ENCODE data around the gene GON7.

GON7 gene

DNA sequence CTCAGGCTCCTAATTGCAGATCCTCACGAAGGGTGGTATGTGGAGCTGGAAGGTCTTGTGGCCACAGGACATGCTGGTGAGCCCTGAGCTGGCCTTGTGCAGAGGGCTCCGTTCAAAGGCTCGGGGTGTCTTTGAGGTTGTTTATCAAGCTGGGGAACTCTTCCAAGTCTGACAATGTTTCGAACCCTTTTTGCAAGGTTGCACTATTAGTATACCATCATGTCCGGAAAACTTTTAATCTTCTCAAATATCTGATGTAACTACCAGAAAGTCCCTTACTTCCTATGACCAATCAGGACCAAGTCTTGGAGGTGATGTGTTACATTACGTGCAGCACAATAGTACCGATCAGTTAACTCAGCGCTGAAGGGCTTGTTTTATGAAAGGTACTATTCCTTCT lies 21.7 kb upstream of the GON7 start:
- Histone ChIP-seq H3K4me1 (peaks cover 0 to 16% (median 6%) of the 10 kb centered on the region in 4 donors), H3K4me3 (no peak overlapping the region), H3K9me3 (no peaks in the 10 kb centered on the region), H3K36me3 (peaks cover 30 to 60% (median 43%) of the 10 kb centered on the region in 3 donors), H3K27me3 (no peaks in the 10 kb centered on the region), H3K27ac (no peak overlapping the region)
- intact Hi-C loops (cut with DNase I; ENCODE audit: low total_unique reads) = no loop called here
- TF ChIP-seq, protein P1, sequence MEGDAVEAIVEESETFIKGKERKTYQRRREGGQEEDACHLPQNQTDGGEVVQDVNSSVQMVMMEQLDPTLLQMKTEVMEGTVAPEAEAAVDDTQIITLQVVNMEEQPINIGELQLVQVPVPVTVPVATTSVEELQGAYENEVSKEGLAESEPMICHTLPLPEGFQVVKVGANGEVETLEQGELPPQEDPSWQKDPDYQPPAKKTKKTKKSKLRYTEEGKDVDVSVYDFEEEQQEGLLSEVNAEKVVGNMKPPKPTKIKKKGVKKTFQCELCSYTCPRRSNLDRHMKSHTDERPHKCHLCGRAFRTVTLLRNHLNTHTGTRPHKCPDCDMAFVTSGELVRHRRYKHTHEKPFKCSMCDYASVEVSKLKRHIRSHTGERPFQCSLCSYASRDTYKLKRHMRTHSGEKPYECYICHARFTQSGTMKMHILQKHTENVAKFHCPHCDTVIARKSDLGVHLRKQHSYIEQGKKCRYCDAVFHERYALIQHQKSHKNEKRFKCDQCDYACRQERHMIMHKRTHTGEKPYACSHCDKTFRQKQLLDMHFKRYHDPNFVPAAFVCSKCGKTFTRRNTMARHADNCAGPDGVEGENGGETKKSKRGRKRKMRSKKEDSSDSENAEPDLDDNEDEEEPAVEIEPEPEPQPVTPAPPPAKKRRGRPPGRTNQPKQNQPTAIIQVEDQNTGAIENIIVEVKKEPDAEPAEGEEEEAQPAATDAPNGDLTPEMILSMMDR (IDR thresholded peaks at IDR 0.05) = no peak
- no peak for DNase-seq

DNA sequence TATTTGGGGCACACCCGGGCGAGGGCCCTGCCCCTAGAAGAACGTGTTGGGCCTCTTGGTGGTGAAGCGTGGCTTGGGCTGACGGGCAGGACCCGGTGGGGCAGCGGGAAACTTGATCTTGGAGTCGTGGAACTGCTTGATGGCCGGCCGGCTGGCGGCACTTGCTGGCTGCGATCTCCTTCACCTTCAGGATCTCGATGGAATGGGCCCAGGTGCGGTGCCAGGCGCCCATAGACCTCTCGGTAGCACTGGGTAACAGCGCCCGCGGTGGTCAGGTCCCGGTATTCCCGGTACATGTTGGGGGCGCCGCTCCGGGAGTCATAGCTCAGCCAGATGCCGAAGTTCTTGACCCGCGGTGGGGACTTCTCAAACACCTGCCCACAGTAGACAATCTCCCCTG lies 16.7 kb upstream of the GON7 start:
- Histone ChIP-seq H3K27ac (no peak overlapping the region), H3K27me3 (no peaks in the 10 kb centered on the region), H3K4me3 (no peak overlapping the region), H3K9me3 (no peaks in the 10 kb centered on the region), H3K4me1 (no peaks in the 10 kb centered on the region), H3K36me3 (peaks cover 69 to 98% (median 83%) of the 10 kb centered on the region in 3 donors)
- TF ChIP-seq, protein P1 (IDR thresholded peaks at IDR 0.05) = no peak
- DNase-seq = no peak
- intact Hi-C loops (cut with DNase I; ENCODE audit: low total_unique reads) = no loop called here

DNA sequence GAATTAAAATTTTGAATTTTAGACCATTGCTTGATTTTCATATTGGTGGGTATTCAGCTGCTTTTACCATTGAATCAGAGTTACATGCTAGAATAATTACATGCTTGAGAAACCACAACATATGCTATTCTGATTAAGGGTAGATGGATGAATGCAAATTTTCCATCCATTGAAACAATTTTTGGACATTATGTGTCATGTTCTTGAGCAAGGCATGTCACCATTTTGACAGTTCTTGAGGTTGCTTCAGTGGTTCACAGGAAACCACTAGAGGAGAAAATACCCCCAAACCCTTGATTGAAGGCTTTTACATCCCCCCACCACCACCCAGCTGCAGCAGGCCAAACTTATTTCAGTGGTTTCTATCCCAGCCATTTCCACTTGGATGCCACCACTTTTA lies 13.6 kb upstream of the GON7 start:
- Histone ChIP-seq H3K9me3 (no peaks in the 10 kb centered on the region), H3K4me3 (no peak overlapping the region), H3K27ac (no peak overlapping the region), H3K27me3 (no peaks in the 10 kb centered on the region), H3K4me1 (no peaks in the 10 kb centered on the region), H3K36me3 (peaks cover 74 to 98% (median 86%) of the 10 kb centered on the region in 3 donors)
- no peak for DNase-seq
- intact Hi-C loops (cut with DNase I; ENCODE audit: low total_unique reads) = no loop called here
- TF ChIP-seq, protein P1 (IDR thresholded peaks at IDR 0.05) = no peak

DNA sequence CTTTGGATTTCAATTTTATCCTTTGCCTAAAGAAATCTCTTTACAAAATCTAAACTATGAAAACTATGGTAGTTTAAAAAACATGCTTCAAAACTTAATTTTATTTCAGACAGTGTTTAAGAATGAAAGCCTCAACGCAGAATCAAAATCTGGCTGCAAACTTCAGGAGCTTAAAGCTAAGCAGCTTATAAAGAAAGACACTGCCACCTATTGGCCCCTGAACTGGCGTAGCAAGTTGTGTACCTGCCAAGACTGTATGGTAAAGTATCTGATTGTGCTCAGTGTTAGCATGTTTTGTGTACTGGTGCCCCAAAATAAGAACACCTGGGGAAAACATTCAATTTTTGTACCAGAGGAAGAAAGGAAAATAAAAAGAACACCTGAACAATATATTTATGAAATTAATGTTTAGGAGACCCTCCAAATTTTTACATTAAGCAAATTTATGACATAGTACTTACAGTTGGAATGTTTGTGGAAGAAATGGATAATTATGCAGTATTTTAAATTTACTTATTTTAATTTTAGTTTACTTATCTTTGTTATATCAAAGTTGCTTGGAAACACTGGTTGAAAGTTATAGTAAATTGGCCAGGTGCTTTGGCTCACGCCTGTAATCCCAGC lies 12.3 kb upstream of the GON7 start:
- Histone ChIP-seq H3K4me3 (no peak overlapping the region), H3K9me3 (no peaks in the 10 kb centered on the region), H3K4me1 (no peaks in the 10 kb centered on the region), H3K27ac (no peak overlapping the region), H3K27me3 (no peaks in the 10 kb centered on the region), H3K36me3 (peaks cover 82 to 98% (median 87%) of the 10 kb centered on the region in 3 donors)
- intact Hi-C loops (cut with DNase I; ENCODE audit: low total_unique reads) = no loop called here
- DNase-seq = no peak
- TF ChIP-seq, protein P1 (IDR thresholded peaks at IDR 0.05) = no peak

DNA sequence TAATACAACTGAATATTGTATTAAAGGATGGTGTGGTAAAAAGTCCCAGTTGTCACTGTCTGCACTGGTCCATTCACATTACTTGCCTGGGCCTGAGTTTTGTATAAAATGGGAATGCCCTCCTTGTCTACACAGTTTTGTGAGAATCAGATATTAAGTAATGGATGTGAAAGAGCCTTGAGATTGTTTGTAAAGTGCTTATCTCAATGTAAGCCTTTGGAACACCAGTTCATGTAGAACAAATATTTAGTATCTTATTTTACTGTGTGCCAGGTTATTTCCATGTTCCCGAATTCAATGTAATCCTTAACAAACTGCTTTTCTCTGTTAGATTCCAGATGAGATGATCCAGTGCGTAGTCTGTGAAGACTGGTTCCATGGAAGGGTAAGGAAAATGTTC lies 7.7 kb upstream of the GON7 start:
- peaks cover 69 to 89% (median 73%) of the 10 kb centered on the region in 3 donors for H3K36me3 ChIP-seq
- no peak for DNase-seq
- H3K27ac ChIP-seq = no peak overlapping the region
- no peak overlapping the region for H3K4me3 ChIP-seq
- peaks cover 0 to 1% (median 0%) of the 10 kb centered on the region in 4 donors for H3K4me1 ChIP-seq
- H3K9me3 ChIP-seq = no peaks in the 10 kb centered on the region
- no peaks in the 10 kb centered on the region for H3K27me3 ChIP-seq
- intact Hi-C loops (cut with DNase I; ENCODE audit: low total_unique reads) = no loop called here
- TF ChIP-seq, protein P1 (IDR thresholded peaks at IDR 0.05) = no peak
